GM20000 (cell line): ENCODE results near the gene AQP5.
A peak's percentile ranks its signal among the peaks of the same experiment; 100 is the strongest.

Source experiments
- DNase-seq: peaks from one replicate; pipeline ENCODE4 v3.0.0; 2012; ENCODE audit warnings: low spot score
- CTCF ChIP-seq: IDR thresholded peaks from 2 replicates; pipeline ENCODE4 v1.5.1; 2012; ENCODE audit warnings: mild to moderate bottlenecking, control low read depth; ENCODE audit errors: extremely low read depth, missing control alignments

The AQP5 gene

DNA sequence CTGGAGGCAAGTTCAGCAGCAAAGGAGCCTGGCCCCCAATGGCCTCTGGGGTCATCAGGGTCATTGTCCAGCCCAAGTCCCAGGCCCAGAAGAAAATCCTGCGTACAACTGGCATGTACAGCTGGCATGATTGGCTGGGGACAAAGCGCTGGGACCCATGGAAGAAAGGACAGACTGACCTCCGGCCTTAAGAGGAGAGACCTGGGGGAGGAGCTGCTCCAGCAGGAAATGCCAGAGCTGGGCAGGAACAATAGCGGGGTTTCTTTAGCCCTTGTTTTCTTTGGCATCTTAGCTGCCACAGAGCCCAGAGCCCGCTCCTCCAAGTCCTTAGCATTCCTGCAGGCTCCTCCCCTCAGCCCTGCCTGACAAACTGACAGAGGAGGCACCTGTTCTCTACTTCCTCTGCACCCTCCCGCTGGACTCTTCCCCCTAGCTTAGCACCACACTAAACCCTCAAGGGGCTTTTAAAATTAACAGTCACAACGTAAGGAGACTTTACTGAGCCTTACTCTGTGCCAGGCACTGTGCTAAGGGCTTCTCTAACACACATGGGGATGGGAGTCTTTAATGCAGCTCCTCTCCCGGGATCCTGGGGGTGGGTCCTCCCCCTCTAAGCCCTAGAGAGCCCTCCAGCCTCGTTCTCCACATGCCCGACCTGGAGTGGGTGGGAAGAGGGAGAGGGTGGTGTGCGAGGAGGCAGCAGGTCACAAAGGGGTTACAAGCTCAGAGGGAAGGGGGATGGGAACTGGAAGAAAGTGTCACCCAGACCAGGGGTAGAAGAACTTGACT lies 1.8 kb upstream of the AQP5 start:
- no peak for TF ChIP-seq CTCF
- peak; percentile 46 for DNase-seq

DNA sequence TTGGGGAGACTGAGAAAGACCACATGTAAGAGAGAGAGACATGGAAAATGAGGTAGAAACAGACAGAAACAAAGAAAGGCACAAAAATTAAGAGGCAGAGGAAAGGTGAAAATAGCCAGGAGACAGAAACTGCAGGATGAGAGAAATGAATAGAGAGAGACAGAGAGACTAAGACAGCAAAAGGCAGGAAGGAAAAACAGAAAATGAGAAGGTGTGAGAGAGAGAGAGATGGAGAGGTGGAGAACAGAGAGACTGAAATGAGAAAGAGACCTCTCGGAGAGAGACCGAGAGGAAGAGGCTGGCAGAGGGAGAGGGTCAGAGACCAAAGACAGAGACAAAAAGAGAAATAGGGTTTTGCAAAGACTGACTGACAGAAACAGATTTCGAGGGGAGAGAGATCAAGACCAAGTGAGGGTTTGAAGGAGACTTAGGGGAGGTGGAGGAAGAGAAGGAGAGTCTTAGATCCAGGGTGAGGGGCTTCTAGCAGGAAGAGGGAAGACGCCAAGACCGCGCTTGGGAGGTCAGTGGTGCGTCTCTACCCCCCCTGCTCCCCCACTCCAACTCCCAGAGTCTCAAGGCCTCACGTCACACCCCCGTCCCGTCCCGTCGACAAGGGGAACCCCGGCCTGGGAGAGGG lies 1.1 kb upstream of the AQP5 start:
- no peak for TF ChIP-seq CTCF
- DNase-seq: peak; percentile 35

DNA sequence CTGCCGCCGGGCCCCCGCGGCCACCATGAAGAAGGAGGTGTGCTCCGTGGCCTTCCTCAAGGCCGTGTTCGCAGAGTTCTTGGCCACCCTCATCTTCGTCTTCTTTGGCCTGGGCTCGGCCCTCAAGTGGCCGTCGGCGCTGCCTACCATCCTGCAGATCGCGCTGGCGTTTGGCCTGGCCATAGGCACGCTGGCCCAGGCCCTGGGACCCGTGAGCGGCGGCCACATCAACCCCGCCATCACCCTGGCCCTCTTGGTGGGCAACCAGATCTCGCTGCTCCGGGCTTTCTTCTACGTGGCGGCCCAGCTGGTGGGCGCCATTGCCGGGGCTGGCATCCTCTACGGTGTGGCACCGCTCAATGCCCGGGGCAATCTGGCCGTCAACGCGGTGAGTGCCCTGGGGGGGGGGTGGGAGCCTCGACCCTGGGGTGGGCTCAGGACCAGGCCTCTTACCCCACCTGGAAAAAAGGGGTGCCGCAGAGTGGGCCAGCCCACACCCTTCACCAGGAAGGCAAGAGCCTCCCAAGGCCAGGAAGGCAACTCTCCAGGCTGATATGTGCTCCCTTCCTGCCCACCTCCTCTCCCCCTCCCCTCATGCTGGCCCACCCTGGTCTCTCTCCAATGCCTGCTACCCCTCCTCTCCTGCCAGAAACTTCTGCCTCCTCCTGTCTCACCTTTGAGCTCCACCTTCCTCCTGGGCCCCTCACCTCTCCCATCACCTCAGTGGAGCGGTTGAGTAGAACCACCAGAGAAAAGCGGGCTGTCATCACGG lies 507 bp downstream of the AQP5 start:
- DNase-seq: peak; percentile 41
- TF ChIP-seq CTCF: no peak

DNA sequence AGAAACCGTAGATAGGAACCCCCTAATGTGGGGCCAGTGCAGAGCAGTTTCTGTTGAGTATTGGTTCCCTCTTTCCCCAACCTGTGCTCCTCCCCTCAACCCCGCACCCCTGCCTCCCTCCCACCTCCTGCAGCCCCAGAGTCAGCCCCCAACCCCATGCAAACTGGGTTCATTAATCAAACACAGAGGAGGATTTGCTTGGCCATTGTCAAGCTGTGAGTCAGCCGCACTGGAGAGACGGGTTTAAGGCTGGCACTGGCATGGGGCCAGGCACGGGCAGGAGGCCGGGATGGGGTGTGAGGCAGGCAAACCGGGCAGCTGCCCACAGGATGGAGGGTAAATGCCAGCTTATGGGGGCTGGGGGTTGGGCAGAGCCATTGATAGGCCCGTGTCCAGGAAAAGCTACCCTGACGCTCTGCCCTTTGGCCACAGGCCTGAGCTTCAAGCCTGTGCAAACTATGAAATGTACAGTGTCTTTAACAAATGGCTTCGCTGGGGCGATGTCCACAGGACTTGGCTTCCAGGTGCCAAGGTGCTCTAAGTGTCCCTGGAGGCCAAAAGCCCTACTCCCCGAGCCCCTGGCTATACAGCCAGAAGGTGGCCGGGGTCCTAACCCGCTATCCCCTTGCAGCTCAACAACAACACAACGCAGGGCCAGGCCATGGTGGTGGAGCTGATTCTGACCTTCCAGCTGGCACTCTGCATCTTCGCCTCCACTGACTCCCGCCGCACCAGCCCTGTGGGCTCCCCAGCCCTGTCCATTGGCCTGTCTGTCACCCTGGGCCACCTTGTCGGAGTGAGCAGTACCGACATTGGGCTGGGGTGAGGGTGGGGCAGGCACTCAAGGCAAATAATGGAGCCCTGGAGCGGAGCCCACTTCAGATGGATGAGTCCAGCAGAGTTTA lies 1.4 kb downstream of the AQP5 start:
- TF ChIP-seq CTCF: no peak
- DNase-seq: no peak

DNA sequence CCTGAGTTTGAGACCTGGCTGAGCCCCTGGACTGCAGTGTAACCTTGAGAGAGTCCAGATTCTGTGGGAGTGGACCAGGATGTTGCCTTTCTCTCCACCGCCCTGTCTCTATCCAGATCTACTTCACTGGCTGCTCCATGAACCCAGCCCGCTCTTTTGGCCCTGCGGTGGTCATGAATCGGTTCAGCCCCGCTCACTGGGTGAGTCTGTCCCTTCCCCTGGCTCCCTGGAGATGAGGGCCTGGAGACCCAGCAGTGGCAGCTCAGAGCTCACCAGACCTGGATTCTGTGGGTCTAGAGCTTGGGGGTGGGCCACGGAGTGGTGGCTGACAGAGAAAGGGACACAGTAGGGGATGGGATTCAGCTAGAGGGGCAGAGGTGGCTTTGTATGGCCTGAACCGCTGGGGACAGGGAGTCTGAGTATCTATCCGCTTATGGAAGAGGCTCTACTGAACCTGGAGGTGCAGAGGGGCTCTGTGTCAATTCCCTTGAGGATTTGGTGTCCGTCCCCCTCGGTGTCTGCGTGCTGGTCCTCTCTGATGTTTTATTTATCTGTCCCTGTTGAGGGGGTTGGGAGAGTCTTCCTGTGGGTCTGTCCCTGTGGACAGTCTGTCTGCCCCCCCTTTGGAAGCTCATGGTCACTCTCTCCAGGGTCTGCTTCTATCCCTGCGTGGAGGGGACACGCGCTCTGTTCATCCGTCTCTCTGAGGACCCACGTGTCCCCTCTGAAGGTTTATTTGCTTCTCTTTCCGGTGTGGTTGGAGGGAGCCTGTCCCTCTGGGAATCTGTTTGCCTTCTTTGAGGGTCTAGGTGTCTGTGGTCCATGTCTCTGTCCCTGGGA lies 2.5 kb downstream of the AQP5 start:
- DNase-seq: no peak
- TF ChIP-seq CTCF: no peak

DNA sequence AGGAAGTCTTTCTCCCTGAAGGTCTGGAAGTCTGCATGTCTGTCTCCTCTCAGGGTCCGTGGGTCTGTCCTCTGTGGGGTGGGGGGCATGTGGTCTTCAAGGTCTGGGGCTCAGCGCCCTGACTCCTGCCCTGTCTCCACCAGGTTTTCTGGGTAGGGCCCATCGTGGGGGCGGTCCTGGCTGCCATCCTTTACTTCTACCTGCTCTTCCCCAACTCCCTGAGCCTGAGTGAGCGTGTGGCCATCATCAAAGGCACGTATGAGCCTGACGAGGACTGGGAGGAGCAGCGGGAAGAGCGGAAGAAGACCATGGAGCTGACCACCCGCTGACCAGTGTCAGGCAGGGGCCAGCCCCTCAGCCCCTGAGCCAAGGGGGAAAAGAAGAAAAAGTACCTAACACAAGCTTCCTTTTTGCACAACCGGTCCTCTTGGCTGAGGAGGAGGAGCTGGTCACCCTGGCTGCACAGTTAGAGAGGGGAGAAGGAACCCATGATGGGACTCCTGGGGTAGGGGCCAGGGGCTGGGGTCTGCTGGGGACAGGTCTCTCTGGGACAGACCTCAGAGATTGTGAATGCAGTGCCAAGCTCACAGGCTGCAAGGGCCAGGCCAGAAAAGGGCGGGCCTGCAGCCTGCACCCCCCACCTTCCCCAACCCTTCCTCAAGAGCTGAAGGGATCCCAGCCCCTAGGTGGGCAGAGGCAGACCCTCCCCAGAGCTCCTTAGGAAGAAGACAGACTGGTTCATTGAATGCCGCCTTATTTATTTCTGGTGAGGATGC lies 3.4 kb downstream of the AQP5 start:
- no peak for DNase-seq
- no peak for TF ChIP-seq CTCF
